K562 treated with DMSO at 1 percent for 4 hours (cell line): ENCODE measurements around the gene SLC38A2. TPM values are rescaled to one million over a fixed set of nuclear protein-coding genes. Genes with fewer than 3 reads are reported as not detected.

Experiments used
- total RNA-seq: library from RNA; unstranded; fragments of 300-600 nt; gene quantifications from 2 replicates; pipeline ENCODE4 v1.2.3, GENCODE V29; 2022; ENCODE audit not compliant: insufficient read depth

SLC38A2 gene
- total RNA-seq, result 68.2 and 128 TPM in 2 replicates

DNA sequence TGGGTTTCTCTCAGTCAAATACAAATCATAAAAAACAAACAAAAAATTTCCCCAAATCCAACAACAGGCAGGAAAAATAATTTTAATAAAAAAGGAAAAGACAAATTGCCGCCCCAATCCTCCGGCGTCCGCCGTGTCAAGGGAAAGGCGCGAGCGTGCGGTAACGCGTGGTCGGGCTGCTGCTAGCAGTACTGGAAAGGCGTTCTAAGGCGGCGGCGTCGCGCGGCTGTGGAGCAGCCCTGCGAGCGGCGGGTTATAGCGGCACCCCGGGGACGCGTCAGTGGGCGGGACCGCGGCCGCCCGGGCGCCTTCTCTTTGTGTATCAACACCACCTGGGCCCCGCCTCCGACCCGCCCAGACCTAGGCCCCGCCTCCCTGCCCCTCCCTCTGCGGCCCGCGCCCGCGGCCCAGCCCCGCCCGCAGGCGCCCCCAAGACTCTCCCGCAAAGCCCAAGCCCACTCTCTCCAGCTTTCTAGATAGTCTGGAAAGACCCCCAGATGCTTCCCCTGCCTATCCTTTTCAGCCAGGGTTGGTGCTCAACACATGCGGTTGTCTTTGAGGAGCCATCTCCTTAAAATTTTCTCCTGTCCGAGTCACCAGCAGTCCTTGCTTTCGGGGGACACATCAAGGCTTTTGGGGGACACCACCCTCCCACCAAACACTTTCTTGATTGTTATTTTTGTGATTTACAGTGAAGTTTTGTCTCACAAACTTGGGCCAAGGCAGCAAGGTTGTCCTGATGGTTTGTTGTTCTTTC, at the start of gene SLC38A2:
Gene SLC38A2, minus strand, starts transcription at position 230 of the 757 bp plus-strand sequence. CDS start 1,480 bp downstream, outside the sequence.

Other genes starting within 250 kb of the SLC38A2 start
- 39.5 and 62.4 TPM in 2 replicates for gene SLC38A1, start 103.7 kb downstream of the SLC38A2 start, total RNA-seq